NCI-H748 treated with DMSO at 0.1 percent for 48 hours (cell line): ENCODE measurements around the gene CDKN1A.
"Not testable (repeated sequence)": the region's sequence is repeated elsewhere in the genome, so short reads cannot be mapped to it uniquely, and the experiment has no call there.

Source experiments
- DNase-seq: peaks from one replicate; lab custom pipeline; 2025; lab: John Stamatoyannopoulos, UW

CDKN1A gene

DNA sequence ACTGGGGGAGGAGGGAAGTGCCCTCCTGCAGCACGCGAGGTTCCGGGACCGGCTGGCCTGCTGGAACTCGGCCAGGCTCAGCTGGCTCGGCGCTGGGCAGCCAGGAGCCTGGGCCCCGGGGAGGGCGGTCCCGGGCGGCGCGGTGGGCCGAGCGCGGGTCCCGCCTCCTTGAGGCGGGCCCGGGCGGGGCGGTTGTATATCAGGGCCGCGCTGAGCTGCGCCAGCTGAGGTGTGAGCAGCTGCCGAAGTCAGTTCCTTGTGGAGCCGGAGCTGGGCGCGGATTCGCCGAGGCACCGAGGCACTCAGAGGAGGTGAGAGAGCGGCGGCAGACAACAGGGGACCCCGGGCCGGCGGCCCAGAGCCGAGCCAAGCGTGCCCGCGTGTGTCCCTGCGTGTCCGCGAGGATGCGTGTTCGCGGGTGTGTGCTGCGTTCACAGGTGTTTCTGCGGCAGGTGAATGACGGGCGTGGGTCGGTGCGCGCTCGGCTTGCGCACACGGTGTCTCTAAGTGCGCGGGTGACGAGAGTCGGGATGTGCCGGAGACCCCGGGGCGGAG lies at the start of gene CDKN1A:
Gene CDKN1A (plus strand): TSS at position 227 of the 555 bp plus-strand sequence. CDS start 5,388 bp downstream, outside the sequence.
- DNase-seq: peak; percentile 71

DNA sequence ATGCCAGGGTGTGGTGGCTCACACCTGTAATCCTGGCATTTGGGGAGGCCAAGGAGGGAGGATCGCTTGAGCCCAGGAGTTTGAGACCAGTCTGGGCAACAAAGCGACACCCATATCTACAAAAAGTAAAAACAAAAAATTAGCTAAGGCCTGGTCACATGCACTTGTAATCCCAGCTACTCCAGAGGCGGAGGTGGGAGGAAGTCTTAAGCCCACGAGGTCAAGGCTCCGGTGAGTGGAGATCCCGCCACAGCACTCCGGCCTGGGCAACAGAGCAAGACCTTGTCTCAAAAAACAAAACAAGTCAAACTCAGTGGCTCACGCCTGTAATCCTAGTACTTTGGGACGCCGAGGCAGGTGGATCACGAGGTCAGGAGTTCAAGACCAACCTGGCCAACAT lies 48.7 kb upstream of the CDKN1A start:
- DNase-seq: no peak

DNA sequence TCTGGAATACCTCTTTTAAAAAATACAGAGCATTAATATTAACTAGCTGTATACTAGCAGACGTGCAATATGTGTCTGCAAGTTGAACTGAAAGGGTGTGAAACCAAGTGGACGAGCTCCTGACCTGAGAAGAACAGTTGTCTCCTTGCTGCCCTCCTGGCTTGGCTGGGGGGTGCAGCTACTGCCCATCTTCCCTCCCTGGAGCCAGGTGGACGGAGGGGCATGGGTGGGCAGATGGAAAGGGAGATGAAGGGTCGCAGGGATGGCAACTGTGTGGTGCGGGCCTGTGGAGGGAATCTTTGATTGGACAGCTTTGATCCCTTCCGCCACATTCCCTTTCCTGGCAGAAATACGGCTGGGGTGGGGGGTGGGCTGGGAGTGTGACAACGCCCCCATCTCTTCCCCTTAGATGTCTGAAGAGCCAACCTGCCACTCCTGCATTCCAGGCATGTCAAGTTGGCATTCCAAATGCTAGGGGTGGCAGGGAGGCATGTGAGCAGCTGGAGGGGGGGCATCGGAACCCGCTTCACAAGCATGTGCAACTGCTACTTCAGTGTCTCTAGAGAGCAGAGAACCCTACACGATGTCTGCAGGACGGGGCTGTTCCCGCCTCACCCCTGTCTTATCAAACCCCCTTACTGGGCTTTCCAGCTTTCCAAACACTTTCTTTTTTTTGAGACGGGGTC lies 47.0 kb upstream of the CDKN1A start:
- DNase-seq: no peak

DNA sequence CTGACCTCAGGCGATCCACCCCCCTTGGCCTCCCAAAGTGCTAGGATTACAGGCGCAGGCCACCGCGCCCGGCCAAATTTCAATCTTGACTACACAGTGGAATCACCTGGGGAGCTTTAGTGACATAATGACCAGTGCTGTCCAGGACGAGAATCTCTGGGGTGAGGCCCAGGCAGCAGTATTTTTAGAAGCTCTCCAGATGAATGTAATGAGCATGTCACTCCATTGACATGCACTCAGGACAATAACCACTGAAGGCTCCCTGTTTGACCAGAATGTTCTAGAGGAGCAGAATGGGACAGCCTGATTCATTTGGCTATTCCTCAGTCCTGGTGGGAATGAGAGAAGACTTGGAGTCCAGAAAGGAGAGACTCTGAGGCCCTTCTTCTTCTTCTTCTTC lies 45.1 kb upstream of the CDKN1A start:
- no peak for DNase-seq

DNA sequence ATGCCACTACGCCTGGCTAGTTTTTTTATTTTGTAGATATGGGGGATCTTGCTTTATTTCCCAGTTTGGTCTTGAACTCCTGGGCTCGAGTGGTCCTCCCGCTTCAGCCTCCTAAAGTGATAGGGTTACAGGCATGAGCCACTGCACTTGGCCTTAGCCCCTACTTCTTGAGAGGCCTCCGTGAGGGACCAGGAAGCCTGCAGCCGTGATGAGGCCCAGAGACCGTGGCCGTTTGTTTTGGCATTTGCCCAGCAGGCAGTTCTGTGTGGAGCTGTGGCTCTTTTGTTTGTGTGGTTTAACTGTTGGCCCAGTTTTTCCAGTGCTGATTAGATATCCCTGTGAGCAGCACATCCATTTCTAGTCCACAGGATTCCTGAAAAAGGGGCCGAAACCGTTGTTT lies 44.6 kb upstream of the CDKN1A start:
- no peak for DNase-seq

DNA sequence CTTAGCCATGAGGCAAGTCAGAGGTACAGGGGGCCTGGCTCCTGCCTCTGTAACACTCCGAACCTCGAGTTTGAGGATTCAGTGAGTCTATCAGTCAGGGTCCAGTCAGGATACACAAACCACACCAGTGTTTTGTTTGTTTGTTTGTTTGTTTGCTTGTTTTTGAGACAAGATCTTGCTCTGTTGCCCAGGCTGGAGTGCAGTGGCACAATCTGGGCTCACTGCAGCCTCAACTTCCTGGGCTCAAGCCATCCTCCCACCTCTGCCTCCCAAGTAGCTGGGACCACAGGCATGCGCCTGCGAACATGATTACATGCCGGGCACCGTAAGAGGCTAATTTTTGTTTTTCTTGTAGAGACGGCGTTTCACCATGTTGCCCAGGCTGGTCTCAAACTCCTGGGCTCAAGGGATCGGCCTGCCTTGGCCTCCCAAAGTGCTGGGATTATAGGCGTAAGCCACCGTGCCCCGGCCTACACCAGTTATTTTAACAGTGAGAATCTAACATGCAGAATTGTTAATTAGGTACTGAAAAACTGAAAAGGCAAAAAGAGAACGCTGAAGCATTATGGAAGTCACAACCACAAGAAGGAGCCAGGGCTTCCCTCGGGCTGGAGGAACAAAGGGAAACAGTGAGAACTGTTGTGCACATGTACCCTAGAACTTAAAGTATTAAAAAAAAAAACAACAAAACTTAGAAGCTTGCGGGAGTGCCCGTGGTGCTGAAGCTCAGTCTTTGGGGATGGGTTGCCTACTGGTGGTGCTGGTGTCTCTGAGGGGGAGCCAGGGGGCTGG lies 44.0 kb upstream of the CDKN1A start:
- DNase-seq: no peak

DNA sequence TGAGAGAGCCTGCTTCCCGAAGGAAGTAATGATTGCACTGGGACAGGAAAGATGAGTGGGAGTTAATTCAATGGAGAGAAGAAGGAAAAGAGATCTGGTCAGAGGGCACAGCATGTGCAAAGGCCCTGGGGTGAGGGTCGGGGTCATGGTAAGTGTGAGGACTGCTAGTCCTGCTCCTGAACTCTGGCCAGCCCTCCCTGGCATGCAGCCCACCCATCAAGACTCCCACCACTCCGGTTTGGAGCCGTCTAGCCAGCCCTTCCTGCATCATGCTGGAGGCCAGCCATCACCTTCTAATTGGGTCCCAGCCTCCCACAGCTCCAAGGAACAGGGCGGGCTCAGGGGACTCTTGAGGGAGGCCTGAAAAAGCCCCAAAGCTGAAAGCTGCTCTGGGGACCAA lies 42.2 kb upstream of the CDKN1A start:
- no peak for DNase-seq

DNA sequence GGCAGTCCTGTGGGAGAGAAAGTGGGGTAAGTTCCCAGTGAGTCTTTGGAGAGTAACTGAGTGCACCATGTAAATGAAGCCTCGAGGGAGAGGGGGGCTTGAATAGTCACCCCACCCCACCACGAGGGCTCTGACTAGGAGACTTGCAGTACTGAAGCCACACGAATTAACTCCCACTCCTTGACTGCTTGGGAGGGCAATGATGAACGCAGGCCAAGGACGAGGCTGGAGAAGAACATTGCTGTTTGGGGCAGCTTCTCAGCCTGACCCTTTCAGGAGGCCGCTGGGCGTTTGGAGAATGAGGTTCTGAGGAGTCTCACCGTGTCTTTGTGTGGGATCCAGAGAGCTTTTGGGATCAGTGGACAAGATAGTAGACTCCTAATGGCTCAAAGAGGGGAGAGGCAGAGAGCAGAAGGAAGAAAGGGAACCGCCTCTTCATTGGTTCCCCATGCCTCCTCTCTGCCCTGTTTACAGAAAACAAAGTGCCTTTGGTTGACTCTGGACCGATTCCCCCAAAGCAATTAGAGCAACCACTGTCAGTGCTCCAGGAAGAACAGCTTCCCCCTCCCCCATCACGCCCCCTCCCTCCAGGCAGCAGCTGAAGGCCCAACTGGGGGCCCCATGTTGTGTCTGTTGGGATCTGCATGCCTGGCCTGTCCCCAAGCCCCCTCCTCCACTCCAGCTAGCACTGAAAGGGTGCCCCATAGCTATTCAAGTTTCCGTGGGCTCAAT lies 41.7 kb upstream of the CDKN1A start:
- DNase-seq: no peak

DNA sequence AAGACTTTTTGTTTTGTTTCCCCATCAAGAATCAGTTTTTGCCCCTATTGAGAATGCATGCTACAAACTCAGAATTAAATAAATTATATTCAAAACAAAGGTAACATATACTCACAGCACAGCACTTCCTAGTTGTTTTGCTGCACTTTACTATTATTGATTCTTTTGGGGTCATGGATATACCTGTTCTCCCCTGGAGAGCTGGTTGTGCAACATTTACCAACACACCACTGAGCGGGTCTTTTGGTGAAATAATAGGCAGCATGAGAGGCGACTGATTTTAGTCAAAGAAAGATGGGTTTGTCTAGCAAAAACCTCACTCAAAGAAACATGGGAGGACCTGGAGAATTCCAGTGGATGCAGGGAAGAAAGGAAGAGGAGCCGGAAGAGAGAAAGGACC lies 39.9 kb upstream of the CDKN1A start:
- DNase-seq: no peak

DNA sequence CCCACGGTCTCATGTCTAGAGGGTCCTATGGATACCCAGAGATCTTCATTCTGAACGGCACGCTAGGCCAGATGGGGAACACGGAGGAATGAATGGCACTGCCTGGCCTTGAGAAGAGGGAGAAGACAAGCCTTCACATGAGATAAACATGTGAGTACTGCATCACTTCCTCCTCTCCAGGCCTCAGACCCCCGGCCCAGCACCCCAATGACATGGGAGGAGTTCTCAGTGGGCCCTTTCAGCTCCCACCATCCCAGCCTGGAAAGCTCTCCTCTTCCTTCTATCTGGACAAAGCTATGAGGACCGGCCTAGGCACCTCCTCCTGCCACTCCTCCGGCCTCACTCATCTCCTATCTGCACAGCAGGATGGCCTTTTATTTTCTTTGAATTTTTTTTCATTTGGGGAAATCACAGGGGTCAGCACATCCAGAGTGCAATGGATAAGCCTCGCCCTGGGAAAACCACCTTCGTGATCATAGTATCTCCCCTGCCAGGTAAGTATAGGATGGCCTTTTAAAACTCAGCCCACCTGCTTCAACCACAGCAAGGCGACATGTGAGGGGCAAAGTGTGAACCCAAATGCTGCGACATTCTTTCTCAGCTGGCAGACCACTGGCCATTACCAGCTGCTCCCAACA lies 39.2 kb upstream of the CDKN1A start:
- DNase-seq: no peak

DNA sequence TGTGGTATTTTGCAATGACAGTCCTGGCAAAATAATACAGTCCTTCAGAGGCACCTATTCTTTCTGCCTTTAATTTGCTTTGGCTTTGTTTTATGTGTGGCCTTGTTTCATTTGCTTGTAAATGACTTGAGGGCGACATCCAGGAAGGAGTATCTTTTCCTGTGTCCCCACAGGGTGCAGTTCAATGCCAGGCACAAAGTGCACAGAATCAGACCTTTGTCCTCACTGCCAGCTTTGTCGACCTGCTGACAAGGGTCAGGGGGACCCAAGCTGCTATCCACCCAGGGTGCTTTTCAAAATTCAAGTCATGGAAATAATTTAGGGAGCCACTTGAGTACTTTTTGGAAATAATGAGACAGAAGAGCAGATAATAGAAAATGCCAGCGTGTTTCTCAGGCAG lies 37.0 kb upstream of the CDKN1A start:
- DNase-seq: no peak

DNA sequence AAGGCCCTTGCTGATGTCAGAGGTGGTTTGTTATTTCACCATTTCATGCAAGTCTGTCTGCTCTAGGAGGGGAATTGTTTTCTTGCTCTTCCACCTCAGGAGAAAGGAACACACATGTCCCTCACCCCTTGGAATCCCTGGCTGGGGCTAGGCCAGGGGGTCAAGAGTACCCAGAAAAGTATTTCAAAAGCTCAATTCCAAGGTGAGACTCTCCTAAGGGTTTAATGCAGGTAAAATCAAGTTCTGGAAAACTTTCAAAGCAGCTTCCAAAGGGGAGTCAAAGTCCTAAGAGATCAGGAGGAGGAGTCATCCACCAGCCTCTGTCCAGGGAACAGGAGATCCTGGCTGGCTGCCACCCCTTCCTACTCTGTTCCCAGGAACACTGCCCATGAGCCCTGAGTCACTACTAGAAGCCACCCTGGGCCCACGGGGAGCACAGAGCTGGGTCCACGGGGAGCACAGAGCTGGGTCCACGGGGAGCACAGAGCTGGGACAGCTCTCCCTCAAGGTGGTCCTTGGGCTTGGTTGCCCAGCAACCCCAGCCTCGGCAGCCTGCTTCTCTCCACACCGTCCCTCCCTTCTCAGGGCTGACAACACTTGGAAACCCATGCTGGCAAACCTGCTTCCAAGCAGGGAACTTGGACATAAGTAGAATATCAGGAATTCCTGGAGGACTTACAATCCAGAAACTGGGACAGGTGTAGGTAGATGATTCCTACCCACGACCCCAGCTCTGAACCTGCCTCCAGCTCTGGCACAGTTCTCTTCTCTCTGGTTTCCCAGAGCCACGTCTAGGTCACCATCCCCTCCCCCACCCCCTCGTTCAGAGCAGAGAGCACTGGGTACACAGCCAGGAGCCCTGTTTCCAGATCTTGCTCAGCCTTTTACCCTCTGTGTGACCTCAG lies 35.3 kb upstream of the CDKN1A start:
- no peak for DNase-seq

DNA sequence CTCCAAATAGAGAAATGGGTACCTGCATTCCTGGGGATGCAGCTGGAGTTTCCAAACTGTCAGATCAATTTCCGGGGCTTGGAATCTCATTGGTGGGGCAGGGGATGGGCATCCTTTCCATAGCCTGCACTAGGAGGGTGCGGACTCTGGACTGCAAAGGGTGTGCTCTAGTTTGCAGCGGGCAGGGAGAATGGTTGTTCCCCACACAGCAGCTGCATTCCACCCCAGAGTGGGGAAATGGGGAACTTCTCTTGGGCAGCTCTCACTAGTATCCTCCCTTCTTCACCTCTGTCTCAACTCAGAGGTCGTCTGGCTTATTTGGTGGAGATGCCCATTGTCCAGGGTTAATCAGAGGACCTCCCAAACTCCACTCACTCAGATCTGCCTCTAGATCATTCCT lies 34.5 kb upstream of the CDKN1A start:
- DNase-seq: no peak

DNA sequence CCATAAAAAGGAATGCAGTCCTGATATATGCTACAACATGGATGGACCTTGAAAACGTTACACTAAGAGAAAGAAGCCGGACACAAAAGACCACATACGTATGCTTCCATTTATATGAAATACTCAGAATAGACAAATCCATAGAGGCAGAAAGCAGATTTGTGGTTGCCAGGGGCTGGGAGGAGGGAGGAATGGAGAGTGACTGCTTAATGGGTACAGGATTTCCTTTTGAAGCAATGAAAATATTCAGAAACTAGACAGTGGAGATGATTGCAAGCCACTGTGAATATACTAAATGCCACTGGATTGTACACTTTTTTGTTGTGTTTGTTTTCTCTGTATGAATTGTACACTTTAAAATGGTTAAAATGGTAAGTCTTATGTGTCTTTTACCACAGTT lies 29.4 kb upstream of the CDKN1A start:
- DNase-seq: no peak

DNA sequence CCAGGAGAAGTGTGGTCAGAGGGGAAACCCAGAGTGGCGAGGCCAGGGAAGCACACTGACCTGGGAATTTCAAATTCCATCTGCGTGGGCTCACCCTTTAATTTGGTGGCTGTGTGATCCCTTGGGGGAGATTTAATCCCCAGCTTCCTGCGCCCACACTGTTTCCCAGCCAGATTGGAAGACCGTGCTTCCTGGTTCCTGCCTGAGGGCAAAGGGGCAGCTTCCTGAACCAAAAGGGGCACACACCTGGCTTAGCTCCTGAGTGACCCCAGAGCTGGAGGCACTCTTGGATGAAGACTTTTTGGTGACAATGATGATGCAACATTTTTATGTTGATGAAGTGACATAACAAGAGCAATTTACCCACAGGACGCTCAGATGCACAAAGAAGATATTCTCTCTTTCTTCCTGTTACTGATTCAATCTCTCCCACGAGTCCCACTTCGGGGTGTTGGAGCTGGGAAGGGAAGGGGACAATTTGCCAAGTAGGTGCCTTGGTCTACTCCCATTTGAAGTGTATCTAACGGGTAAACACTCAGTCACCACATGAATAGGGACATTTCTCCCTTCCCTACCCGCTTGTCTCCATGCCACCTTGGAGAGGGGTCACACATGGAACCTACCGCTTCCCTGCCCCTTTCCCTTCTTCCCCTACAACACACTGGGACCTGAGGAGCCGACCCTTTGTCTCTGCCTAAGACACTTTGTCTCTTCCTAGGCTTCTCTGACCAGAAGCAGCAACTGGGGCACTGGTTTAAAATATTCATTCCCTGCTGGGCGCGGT lies 28.6 kb upstream of the CDKN1A start:
- DNase-seq: no peak

DNA sequence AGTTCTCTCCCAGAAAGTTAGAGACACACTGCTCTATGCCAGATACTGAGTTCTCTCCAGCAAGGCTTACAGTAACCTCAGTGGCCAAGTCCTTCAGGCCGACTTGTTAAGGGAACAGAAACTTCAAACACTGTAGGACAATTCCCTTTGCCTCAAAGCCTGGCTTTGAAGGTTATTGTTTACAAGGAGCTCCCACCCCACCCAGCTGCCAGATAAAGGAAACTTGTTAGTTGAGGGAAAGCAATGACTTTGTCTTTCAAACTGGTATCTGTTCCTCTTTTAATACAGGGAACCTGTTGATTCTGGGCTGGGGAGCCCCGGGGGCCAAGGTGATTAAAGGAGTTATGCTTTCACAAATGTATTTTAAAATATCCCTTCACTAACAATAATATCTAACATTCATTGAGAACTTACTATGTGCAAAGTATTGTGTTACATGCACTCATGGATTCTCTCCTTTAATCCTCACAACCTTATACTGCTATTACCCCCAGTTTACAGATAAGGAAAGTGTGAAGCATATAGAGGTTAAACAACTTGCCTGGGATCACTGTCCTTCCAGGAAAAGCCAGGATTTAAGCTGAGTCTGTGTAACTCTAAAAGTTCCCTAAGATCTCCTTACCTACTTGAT lies 27.6 kb upstream of the CDKN1A start:
- DNase-seq: no peak

DNA sequence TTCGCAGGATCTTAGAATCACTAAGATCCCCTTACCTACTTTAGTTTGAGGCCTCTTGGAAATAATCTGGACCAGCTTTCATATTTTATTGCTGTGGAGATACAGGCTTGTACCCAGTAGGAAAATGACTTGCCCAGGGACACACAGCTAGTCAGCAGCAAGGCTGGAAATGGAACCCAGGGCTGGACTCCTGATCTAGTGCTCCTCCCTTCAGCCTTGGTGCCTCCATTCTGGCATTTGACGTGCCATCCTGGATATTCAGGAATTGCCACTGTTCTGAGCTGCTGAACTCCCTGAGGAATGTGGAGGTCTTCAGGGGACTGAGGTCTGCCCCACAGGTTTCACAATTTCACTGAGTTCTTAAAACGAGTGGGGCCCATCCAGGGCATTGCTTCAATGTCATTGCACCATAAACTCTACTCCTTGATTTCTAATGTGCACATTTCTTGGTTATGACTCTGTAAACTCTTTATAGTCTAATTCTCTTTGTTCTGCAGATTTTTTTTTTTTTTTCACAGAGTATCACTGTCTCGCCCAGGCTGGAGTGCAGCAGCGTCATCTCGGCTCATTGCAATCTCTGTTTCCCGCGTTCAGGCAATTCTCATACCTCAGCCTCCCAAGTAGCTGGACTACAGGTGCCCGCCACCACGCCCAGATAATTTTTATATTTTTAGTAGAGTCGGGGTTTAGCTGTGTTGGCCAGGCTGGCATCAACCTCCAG lies 26.7 kb upstream of the CDKN1A start:
- DNase-seq: no peak

DNA sequence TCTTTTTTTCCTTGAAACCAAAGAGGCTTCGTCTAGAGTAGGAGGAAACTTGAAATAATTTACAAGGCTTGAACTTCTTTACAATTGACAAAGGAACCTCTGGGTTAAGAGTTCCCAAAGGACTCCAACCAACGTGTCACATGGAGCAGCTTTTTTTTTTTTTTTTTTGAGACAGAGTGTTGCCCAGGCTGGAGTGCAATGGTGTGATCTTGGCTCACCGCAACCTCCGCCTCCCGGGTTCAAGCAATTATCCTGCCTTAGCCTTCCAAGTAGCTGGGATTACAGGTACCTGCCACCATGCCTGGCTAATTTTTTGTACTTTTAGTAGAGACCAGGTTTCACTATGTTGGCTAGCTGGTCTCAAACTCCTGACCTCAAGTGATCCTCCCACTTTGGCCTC lies 24.0 kb upstream of the CDKN1A start:
- not testable (repeated sequence) for DNase-seq

DNA sequence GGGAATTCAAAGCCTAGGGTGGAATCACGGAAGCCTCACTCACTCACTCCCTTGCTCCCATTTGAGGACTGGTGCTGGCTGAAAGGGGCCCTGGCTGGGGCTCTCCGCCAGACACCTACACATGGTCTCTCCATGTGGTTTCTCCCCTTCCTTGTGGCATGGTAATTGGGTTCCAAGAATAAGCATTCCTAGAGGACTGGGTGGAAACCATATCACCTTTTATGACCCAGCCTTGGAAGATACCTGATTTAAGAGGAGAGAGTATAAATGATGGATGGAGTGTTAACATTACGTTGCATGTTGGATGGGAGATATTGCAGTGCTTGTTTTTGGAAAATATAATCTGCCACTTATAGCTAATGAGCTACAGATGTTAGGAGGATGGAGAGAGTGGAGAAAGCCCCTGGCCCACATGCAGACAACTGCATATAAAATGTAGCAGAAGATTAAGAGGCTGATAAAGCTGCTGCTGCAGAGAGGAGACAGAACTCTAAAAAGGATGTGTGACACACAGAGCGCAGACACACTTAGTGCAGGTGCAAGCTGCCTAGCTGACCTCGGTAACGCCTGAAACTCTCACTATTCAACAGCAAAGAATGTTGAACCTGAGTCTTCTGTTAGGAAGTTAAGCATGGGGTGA lies 23.3 kb upstream of the CDKN1A start:
- DNase-seq: no peak
